CD4-positive, CD25-positive, alpha-beta regulatory T cell (primary cell): Measurements from ENCODE around the gene STMN1. TPM values are rescaled to one million over a fixed set of nuclear protein-coding genes. Genes with fewer than 3 reads are reported as not detected.

Experiments
- ATAC-seq, 2 donors: fragments of 150-1000 bp; cut with Tn5 transposase; one replicate each; pipeline ENCODE4 v1.10.0; 2021; ENCODE audit warnings: low read depth in 2 of 2, moderate number of reproducible peaks in 2 of 2, moderate library complexity in 1 of 2
- DNase-seq, 3 donors: peaks; one replicate each; pipeline versions ENCODE4 v3.0.0 to v3.0.0-alpha.2; 2012 to 2022; ENCODE audit warnings: mixed read lengths in 1 of 3
- H3K27ac ChIP-seq: one replicate; pipeline ENCODE4 v1.7.0; 2013; ENCODE audit warnings: mild to moderate bottlenecking, low read length; ENCODE audit not compliant: insufficient read depth, poor library complexity, severe bottlenecking
- H3K27me3 ChIP-seq: one replicate; pipeline ENCODE4 v1.7.0; 2013; ENCODE audit warnings: low read length; ENCODE audit not compliant: control insufficient read depth, insufficient read depth
- H3K36me3 ChIP-seq: one replicate; pipeline ENCODE4 v1.7.0; 2013; ENCODE audit warnings: mild to moderate bottlenecking, low read length, moderate library complexity; ENCODE audit not compliant: control insufficient read depth, insufficient read depth
- H3K4me1 ChIP-seq: 2 replicates; pipeline ENCODE4 v1.7.0; 2013; ENCODE audit warnings: mild to moderate bottlenecking, low read length; ENCODE audit not compliant: insufficient read depth, control insufficient read depth, poor library complexity, severe bottlenecking
- H3K4me3 ChIP-seq: one replicate; pipeline ENCODE4 v1.7.0; 2013; ENCODE audit warnings: low read depth, mild to moderate bottlenecking, low read length, moderate library complexity
- H3K9me3 ChIP-seq, 2 experiments: 1 replicate in 1 of 2; 2 replicates in 1 of 2; pipeline ENCODE4 v1.7.0; 2013; ENCODE audit warnings: low read length in 2 of 2, mild to moderate bottlenecking in 1 of 2, moderate library complexity in 1 of 2; ENCODE audit not compliant: control insufficient read depth in 2 of 2
- H3K27ac Mint-ChIP-seq, 3 donors: one replicate each; pipeline ENCODE4 v1.8.0; 2020 to 2022; ENCODE audit warnings: mild to moderate bottlenecking in 3 of 3, mixed read lengths in 3 of 3, moderate library complexity in 2 of 3
- H3K27me3 Mint-ChIP-seq: one replicate; pipeline ENCODE4 v1.8.0; 2022; ENCODE audit warnings: mild to moderate bottlenecking, mixed read lengths
- H3K36me3 Mint-ChIP-seq: one replicate; pipeline ENCODE4 v1.8.0; 2020; ENCODE audit warnings: mixed read lengths
- H3K4me1 Mint-ChIP-seq, 4 donors: one replicate each; pipeline ENCODE4 v1.8.0; 2020 to 2022; ENCODE audit warnings: mixed read lengths in 4 of 4, mild to moderate bottlenecking in 1 of 4
- H3K4me3 Mint-ChIP-seq, 4 donors: one replicate each; pipeline ENCODE4 v1.8.0; 2020 to 2022; ENCODE audit warnings: mild to moderate bottlenecking in 4 of 4, mixed read lengths in 4 of 4, moderate library complexity in 3 of 4
- H3K9me3 Mint-ChIP-seq, 7 donors: one replicate each; pipeline ENCODE4 v1.8.0; 2020 to 2022; ENCODE audit warnings: mixed read lengths in 7 of 7, mild to moderate bottlenecking in 3 of 7, moderate library complexity in 2 of 7
- polyA plus RNA-seq, 4 donors: library from polyadenylated mRNA; unstranded; fragments of 300-500 nt; fragmentation: Illumina TruSeq; gene quantifications; one replicate each; pipeline ENCODE4 v1.2.3, GENCODE V29; 2021
- total RNA-seq: library from RNA; stranded (reverse); gene quantifications from one replicate; pipeline ENCODE4 v1.2.3, GENCODE V29; 2022

STMN1 gene
- total and polyA plus RNA-seq, 5 donors from 2014 or later = 44.9 to 242 (median 181) TPM

DNA sequence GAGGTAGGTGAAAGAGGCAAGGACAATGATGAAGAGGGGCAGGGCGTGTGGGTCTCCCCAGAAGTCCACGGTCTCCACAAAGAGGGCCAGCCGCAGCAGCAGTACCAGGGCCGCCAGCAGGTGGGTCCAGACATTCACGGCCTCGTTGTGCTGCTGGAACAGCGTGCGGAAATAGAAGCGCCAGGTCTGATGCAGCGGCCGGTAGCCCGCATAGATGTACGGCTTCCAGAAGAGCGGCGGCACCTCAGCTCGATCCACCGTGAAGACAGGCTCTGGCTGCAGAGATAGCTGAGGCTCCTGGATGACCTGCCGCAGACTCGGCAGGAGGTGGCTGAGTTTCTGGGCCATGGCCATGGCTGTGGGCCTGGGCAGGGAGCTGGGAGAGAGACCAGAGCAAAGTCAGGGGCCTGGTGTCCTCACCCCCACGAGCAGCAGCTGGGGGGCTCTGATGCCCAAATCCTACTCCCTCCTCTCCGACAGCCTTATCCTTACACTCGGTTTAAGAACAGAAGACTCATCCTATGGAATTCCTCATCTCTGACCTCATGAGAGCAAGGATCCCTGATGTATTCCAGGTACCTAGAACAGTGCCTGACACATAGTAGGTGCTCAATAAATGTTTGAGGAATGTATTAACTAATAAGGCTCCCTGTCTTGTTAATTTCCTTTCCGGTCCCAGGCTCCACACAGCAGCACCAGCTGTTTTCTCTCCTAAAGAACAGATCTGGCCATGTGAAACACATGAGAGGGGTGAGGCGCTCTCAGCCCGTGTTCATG, 42.5 kb downstream of the STMN1 start:
- H3K9me3 Mint-ChIP-seq = no peaks in the 10 kb centered on the region
- ATAC-seq (no peak), DNase-seq (no peak)
- H3K4me1 Mint-ChIP-seq = peaks cover 3 to 22% (median 7%) of the 10 kb centered on the region in 4 donors
- H3K27me3 Mint-ChIP-seq = no peaks in the 10 kb centered on the region
- no peak overlapping the region for H3K27ac ChIP-seq
- no peaks in the 10 kb centered on the region for H3K27me3 ChIP-seq
- peaks cover 10% of the 10 kb centered on the region for H3K36me3 Mint-ChIP-seq
- H3K4me1 ChIP-seq = peaks cover 11% of the 10 kb centered on the region
- no peak overlapping the region for H3K4me3 Mint-ChIP-seq
- no peak overlapping the region for H3K27ac Mint-ChIP-seq
- H3K36me3 ChIP-seq = no peaks in the 10 kb centered on the region
- H3K9me3 ChIP-seq = no peaks in the 10 kb centered on the region
- H3K4me3 ChIP-seq = no peak overlapping the region

DNA sequence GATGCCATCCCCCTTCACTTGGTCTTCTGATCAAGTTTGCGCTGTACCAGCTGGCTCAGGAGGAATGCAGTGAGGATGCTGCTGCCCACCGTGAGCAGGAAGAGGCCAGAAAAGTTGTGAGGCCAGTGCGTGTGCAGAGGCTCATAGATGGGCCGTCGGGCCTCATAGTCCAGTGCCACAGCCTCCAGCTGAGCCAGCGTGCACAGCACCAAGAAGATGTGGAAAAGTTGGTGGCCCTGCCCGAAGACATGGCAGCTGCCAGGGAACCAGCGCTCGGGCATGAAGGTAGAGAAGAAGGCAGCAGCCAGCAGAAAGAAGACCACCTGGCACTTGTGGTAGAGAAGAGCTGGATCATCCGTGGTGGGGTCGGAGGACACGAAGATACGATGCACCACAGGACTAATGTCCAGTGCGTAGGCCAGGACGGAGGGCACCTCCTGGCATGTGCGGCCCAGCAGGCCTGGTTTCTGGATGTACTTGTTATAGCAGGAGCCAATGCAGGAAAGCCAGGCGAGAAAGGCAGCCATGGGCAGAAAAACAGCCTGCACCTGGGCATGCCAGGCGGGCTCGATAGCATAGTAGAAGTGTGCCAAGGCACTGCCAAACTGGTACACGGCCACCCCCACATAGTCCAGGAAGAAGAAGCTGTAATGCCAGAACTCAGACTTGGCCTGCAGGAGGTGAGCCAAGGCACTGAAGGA, 43.3 kb downstream of the STMN1 start:
- Histone ChIP-seq H3K27ac (no peak overlapping the region), H3K9me3 (no peaks in the 10 kb centered on the region), H3K4me3 (no peak overlapping the region), H3K4me1 (peaks cover 15% of the 10 kb centered on the region), H3K36me3 (no peaks in the 10 kb centered on the region), H3K27me3 (no peaks in the 10 kb centered on the region)
- peaks cover 10% of the 10 kb centered on the region for H3K36me3 Mint-ChIP-seq
- no peaks in the 10 kb centered on the region for H3K27me3 Mint-ChIP-seq
- ATAC-seq (no peak), DNase-seq (no peak)
- H3K9me3 Mint-ChIP-seq = no peaks in the 10 kb centered on the region
- no peak overlapping the region for H3K4me3 Mint-ChIP-seq
- H3K27ac Mint-ChIP-seq = peak overlapping the region in 2 of 3 donors; percentile 14 to 75
- H3K4me1 Mint-ChIP-seq = peaks cover 9 to 27% (median 12%) of the 10 kb centered on the region in 4 donors

DNA sequence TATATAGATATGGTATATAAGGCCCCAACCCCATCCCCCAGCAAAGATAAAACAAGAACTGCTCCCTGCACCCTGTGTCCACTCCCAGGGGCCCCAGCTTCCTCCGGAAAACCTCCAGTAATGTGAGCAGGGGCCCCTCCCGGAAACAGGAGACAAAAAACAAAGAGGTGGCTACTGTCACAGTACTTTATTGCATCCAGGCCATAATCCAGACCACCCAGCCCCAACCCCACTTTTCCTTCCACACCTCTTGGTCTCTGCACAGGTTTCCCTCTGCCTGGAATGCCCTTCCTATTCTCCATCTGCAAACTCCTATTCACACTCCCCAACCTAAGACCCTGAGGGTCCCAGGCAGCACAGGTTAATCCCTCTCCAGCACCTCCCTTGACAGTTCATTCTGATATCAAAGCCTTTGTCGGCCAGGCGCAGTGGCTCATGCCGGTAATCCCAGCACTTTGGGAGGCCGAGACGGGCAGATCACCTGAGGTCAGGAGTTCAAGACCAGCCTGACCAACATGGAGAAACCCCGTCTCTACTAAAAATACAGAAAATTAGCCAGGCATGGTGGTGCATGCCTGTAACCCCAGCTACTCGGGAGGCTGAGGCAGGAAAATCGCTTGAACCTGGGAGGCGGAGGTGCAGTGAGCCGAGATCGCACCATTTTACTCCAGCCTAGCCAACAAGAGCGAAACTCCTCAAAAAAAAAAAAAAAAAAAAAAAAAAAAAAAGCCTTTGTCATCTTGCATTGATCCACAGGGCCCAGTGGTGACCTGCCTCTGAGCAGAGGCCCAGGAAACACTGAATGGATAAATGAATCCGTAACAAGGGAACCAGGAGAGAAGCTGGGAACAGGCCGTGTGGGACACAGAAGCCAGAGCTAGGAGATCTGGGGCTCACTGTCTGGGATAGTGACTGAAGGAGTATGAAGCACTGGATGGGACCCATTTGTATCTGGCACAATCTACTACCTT, 44.6 kb downstream of the STMN1 start:
- ATAC-seq = no peak
- Histone ChIP-seq H3K27ac (no peak overlapping the region), H3K9me3 (no peaks in the 10 kb centered on the region)

DNA sequence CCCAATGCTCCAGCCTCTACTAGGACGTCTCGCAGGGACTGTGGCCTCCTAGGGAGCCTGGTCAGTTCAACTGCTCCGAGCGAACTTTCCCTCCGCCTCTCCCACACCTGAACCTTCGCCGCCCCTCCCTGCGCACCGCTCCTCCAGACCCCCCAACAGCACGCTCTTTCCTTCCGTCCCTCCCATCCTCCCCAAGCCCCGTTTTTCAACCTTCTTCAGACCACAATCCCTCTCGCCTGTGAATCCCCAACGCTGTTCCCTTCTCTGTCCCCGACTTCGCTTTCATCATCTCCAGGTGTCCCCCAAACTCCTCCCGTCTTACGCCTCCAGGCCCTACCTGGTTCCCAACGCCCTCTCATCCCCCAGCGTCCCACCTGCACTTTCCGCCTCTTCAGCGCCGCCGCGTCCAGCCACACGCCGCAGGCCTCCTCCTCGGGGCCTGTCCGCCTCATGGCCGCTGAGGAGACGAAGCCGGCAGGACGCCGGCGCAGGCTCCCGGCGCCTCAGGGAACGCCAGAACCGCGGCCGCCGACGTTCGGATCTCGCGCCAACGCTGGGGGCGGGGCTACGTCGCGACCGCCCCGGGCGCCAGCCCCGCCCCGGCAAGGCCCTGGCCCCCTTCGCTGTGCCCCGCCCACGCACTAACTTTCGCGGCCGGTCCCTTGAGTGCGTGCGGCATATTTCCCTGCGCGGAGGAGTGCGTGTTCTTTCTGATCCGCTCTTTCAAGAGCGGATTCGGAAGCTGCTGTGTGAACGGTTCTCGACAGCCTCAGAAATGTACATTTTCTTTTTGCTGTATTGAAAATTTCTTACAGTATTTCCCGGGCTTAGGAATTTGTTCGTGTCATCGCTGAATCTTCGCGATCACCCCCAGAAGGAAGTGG, 47.1 kb downstream of the STMN1 start, which contains the start of gene AUNIP:
TSS of gene AUNIP (minus strand) at position 552 of the 884 bp plus-strand sequence. CDS start at position 452, 100 bp downstream.
- no peaks in the 10 kb centered on the region for H3K36me3 Mint-ChIP-seq
- H3K36me3 ChIP-seq = no peaks in the 10 kb centered on the region
- H3K27ac Mint-ChIP-seq = peak within 1 kb of the TSS; percentile 66 to 96 (median 94)
- peak within 1 kb of the TSS; percentile 90 to 97 (median 93) for H3K4me3 Mint-ChIP-seq
- no peaks in the 10 kb centered on the region for H3K9me3 Mint-ChIP-seq
- peaks cover 15% of the 10 kb centered on the region for H3K4me1 ChIP-seq
- peaks cover 9 to 27% (median 12%) of the 10 kb centered on the region in 4 donors for H3K4me1 Mint-ChIP-seq
- ATAC-seq (peak; percentile 97 to 99), DNase-seq (peak; percentile 84 to 91 (median 87))
- H3K4me3 ChIP-seq = peak within 1 kb of the TSS; percentile 94
- no peaks in the 10 kb centered on the region for H3K9me3 ChIP-seq
- H3K27ac ChIP-seq = peak within 1 kb of the TSS; percentile 72
- H3K27me3 ChIP-seq = no peaks in the 10 kb centered on the region
- H3K27me3 Mint-ChIP-seq = no peaks in the 10 kb centered on the region

More for the DNA sequence above, 44.6 kb downstream of the STMN1 start:
- H3K9me3 Mint-ChIP-seq = no peaks in the 10 kb centered on the region
- peaks cover 5% of the 10 kb centered on the region for H3K36me3 Mint-ChIP-seq
- H3K4me3 Mint-ChIP-seq = peak overlapping the region in 2 of 4 donors; percentile 47 to 62
- no peaks in the 10 kb centered on the region for H3K27me3 Mint-ChIP-seq
- peak overlapping the region; percentile 47 to 78 (median 63) for H3K27ac Mint-ChIP-seq
- no peak overlapping the region for H3K4me3 ChIP-seq
- H3K27me3 ChIP-seq = no peaks in the 10 kb centered on the region
- H3K4me1 ChIP-seq = peaks cover 15% of the 10 kb centered on the region
- H3K4me1 Mint-ChIP-seq = peaks cover 9 to 27% (median 12%) of the 10 kb centered on the region in 4 donors
- no peaks in the 10 kb centered on the region for H3K36me3 ChIP-seq
- DNase-seq = no peak

DNA sequence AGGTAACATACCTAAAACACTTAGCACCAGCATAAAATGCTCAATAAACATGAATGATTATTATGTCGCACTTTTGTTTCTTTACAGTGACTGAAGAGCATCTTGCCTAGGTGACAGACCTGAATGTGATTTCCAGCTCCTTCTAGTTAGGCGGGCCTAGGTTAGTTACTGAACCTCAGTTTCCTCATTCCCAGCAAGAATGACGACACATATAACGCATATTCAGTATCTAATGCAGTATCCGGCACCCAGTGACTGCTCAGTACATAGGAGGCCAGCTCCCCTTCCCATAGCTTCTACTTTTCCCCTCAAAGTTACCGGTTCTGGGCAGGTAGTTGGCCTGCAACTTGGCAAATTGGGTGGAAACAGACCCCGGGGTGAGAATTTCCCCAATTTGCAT, 47.7 kb downstream of the STMN1 start:
- no peak for DNase-seq
- Histone ChIP-seq H3K36me3 (no peaks in the 10 kb centered on the region), H3K9me3 (no peaks in the 10 kb centered on the region), H3K4me3 (peak overlapping the region; percentile 75), H3K27ac (no peak overlapping the region), H3K4me1 (peaks cover 15% of the 10 kb centered on the region), H3K27me3 (no peaks in the 10 kb centered on the region)
- no peaks in the 10 kb centered on the region for H3K27me3 Mint-ChIP-seq
- H3K36me3 Mint-ChIP-seq = no peaks in the 10 kb centered on the region
- peak overlapping the region in 1 of 3 donors; percentile 60 for H3K27ac Mint-ChIP-seq
- H3K9me3 Mint-ChIP-seq = no peaks in the 10 kb centered on the region
- ATAC-seq = no peak
- H3K4me1 Mint-ChIP-seq = peaks cover 9 to 27% (median 12%) of the 10 kb centered on the region in 4 donors
- H3K4me3 Mint-ChIP-seq = peak overlapping the region; percentile 80 to 97 (median 93)

DNA sequence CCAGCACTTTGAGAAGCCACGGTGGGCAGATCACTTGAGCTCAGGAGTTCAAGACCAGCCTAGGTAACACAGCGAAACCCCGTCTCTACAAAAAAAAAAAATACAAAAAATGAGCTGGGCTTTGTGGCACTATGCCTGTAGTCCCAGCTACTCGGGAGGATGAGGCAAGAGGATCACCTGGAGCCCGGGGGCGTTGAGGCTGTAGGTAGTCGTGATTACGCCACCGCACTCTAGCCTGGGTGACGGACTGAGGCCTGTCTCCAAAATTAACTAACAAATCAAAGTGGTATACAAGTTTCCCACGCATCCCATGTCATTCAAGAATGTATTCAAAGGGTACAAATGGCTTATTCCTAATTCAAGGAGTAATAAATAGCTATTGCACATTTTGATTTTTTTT, 49.4 kb downstream of the STMN1 start:
- H3K4me3 Mint-ChIP-seq = peak overlapping the region in 1 of 4 donors; percentile 30
- Histone ChIP-seq H3K36me3 (no peaks in the 10 kb centered on the region), H3K4me3 (no peak overlapping the region), H3K27me3 (no peaks in the 10 kb centered on the region), H3K4me1 (peaks cover 15% of the 10 kb centered on the region), H3K9me3 (no peaks in the 10 kb centered on the region), H3K27ac (no peak overlapping the region)
- no peaks in the 10 kb centered on the region for H3K36me3 Mint-ChIP-seq
- DNase-seq = no peak
- no peaks in the 10 kb centered on the region for H3K27me3 Mint-ChIP-seq
- peaks cover 9 to 25% (median 12%) of the 10 kb centered on the region in 4 donors for H3K4me1 Mint-ChIP-seq
- ATAC-seq = no peak
- H3K27ac Mint-ChIP-seq = no peak overlapping the region
- no peaks in the 10 kb centered on the region for H3K9me3 Mint-ChIP-seq
